HL-60 (cell line): ENCODE results near the gene ALKBH5.
A peak's percentile ranks its signal among the peaks of the same experiment; 100 is the strongest.

Experiments used
- DNase-seq, 2 experiments: peaks; one replicate each; pipeline ENCODE4 v3.0.0-alpha.2; 2010 to 2020; ENCODE audit warnings: low read depth in 1 of 2, low spot score in 1 of 2
- H3K27ac ChIP-seq: fragments of 250-450 bp; sonication (Bioruptor Pico); replicated peaks from 2 replicates; pipeline ENCODE4 v1.5.1; 2020; ENCODE audit warnings: mild to moderate bottlenecking, moderate library complexity
- H3K27me3 ChIP-seq: fragments of 250-450 bp; sonication (Bioruptor Pico); 2 replicates; pipeline ENCODE4 v1.5.1; 2021; ENCODE audit warnings: mild to moderate bottlenecking, moderate library complexity; ENCODE audit not compliant: insufficient read depth, poor library complexity, severe bottlenecking
- H3K4me3 ChIP-seq: replicated peaks from 2 replicates; pipeline ENCODE4 v1.5.1; 2011; ENCODE audit warnings: mild to moderate bottlenecking, control low read depth, low read length; ENCODE audit not compliant: insufficient read depth
- CTCF ChIP-seq: IDR thresholded peaks from one replicate; pipeline ENCODE4 v1.5.1; 2011; ENCODE audit warnings: low read length, control low read depth, inconsistent platforms; ENCODE audit not compliant: insufficient read depth
- GABPA ChIP-seq: IDR thresholded peaks from 2 replicates; pipeline ENCODE4 v1.6.1; 2012; ENCODE audit warnings: low read depth
- POLR2AphosphoS5 ChIP-seq: IDR thresholded peaks from 2 replicates; pipeline ENCODE4 v1.6.1; 2012; ENCODE audit warnings: low read depth
- REST ChIP-seq: IDR thresholded peaks from 2 replicates; pipeline ENCODE4 v1.6.1; 2012; ENCODE audit warnings: low read depth; ENCODE audit not compliant: insufficient replicate concordance
- SPI1 ChIP-seq: IDR thresholded peaks from 2 replicates; pipeline ENCODE4 v1.6.1; 2012; ENCODE audit warnings: low read depth, mild to moderate bottlenecking, borderline replicate concordance

The ALKBH5 gene

GRCh38 chr17:18247613-18248001, 64.0 kb downstream of the ALKBH5 start:
- Histone ChIP-seq H3K27me3 (no peaks in the 10 kb centered on the region), H3K4me3 (no peak overlapping the region), H3K27ac (no peak overlapping the region)
- no peak for TF ChIP-seq SPI1
- no peak for TF ChIP-seq GABPA
- TF ChIP-seq CTCF: no peak
- no peak for TF ChIP-seq POLR2AphosphoS5
- TF ChIP-seq REST: no peak
- DNase-seq: no peak

GRCh38 chr17:18248300-18248731, 64.7 kb downstream of the ALKBH5 start:
- no peaks in the 10 kb centered on the region for H3K27me3 ChIP-seq
- no peak overlapping the region for H3K4me3 ChIP-seq
- no peak for TF ChIP-seq POLR2AphosphoS5
- TF ChIP-seq CTCF: peak; percentile 37
- no peak for TF ChIP-seq REST
- TF ChIP-seq GABPA: no peak
- TF ChIP-seq SPI1: no peak
- DNase-seq: peak in 1 of 2 experiments; percentile 49
- H3K27ac ChIP-seq: no peak overlapping the region

GRCh38 chr17:18248811-18249210, 65.2 kb downstream of the ALKBH5 start:
- no peak for TF ChIP-seq SPI1
- Histone ChIP-seq H3K27me3 (no peaks in the 10 kb centered on the region), H3K4me3 (no peak overlapping the region), H3K27ac (no peak overlapping the region)
- no peak for DNase-seq

- TF ChIP-seq SPI1 (no peak), POLR2AphosphoS5 (no peak), CTCF (no peak), GABPA (no peak), REST (no peak)
- no peak for DNase-seq
- H3K4me3 ChIP-seq: no peak overlapping the region
- H3K27ac ChIP-seq: no peak overlapping the region
- no peaks in the 10 kb centered on the region for H3K27me3 ChIP-seq
Observed at GRCh38 chr17:18250259-18250658, 66.6 kb downstream of the ALKBH5 start.
